DND-41 (cell line): ENCODE data around the gene DPH1.

Experiments used
- ATAC-seq: fragments of 200-7000 bp; cut with Tn5 transposase; 3 replicates; pipeline ENCODE4 v1.9.1; 2021; ENCODE audit warnings: low read depth; ENCODE audit not compliant: insufficient read depth
- DNase-seq: peaks from one replicate; pipeline ENCODE4 v3.0.0-alpha.2; 2020
- H2AFZ ChIP-seq: 2 replicates; pipeline ENCODE4 v1.6.0; 2012; ENCODE audit warnings: low read depth, low read length
- H3K27ac ChIP-seq: 2 replicates; pipeline ENCODE4 v1.5.1; 2012; ENCODE audit warnings: low read length, inconsistent platforms
- H3K27me3 ChIP-seq: fragments of 200-600 bp; sonication (generic); 2 replicates; pipeline ENCODE4 v1.6.0; 2012; ENCODE audit warnings: low read length, mild to moderate bottlenecking, inconsistent platforms; ENCODE audit not compliant: insufficient read depth, poor library complexity
- H3K36me3 ChIP-seq: 2 replicates; pipeline ENCODE4 v1.5.1; 2012; ENCODE audit warnings: low read length, inconsistent platforms; ENCODE audit not compliant: insufficient read depth
- H3K4me1 ChIP-seq: 2 replicates; pipeline ENCODE4 v1.5.1; 2012; ENCODE audit warnings: mild to moderate bottlenecking, low read length; ENCODE audit not compliant: insufficient read depth
- H3K4me2 ChIP-seq: 2 replicates; pipeline ENCODE4 v1.6.0; 2012; ENCODE audit warnings: mild to moderate bottlenecking, moderate library complexity, low read length, inconsistent platforms; ENCODE audit not compliant: insufficient read depth
- H3K4me3 ChIP-seq, 2 experiments: fragments of 200-600 bp in 1 of 2; shearing (Covaris generic) in 1 of 2; 2 replicates each; pipeline ENCODE4 v1.5.1; 2012 to 2016; ENCODE audit warnings: inconsistent platforms in 2 of 2, low read length in 2 of 2, mild to moderate bottlenecking in 2 of 2, low read depth in 1 of 2, moderate library complexity in 1 of 2
- H3K79me2 ChIP-seq: 2 replicates; pipeline ENCODE4 v1.6.0; 2012; ENCODE audit warnings: low read length, inconsistent platforms; ENCODE audit not compliant: insufficient read depth
- H3K9ac ChIP-seq: 2 replicates; pipeline ENCODE4 v1.6.0; 2012; ENCODE audit warnings: low read depth, mild to moderate bottlenecking, inconsistent platforms, low read length, moderate library complexity
- H3K9me3 ChIP-seq: 2 replicates; pipeline ENCODE4 v1.5.1; 2012; ENCODE audit warnings: low read length, moderate library complexity, mild to moderate bottlenecking, inconsistent platforms; ENCODE audit not compliant: insufficient read depth, severe bottlenecking
- H4K20me1 ChIP-seq: 2 replicates; pipeline ENCODE4 v1.6.0; 2012; ENCODE audit warnings: low read length; ENCODE audit not compliant: insufficient read depth
- CTCF ChIP-seq: IDR thresholded peaks from 2 replicates; pipeline ENCODE4 v1.5.1; 2012; ENCODE audit warnings: borderline replicate concordance, low read length, moderate library complexity, mild to moderate bottlenecking; ENCODE audit not compliant: poor library complexity, severe bottlenecking; ENCODE audit errors: extremely low read depth
- EZH2 ChIP-seq: IDR thresholded peaks from 3 replicates; pipeline ENCODE4 v1.6.1; 2012; ENCODE audit warnings: borderline replicate concordance, low read depth, mild to moderate bottlenecking, moderate library complexity, low read length, inconsistent platforms; ENCODE audit not compliant: severe bottlenecking

Gene DPH1

GRCh38 chr17:2051933-2052559 is 22.1 kb downstream of the DPH1 start:
- DNase-seq = no peak
- ATAC-seq = no peak
- Histone ChIP-seq H3K4me1 (peaks cover 70% of the 10 kb centered on the region), H4K20me1 (peaks cover 29% of the 10 kb centered on the region), H3K4me3 (no peak overlapping the region), H3K79me2 (no peaks in the 10 kb centered on the region), H3K9me3 (no peaks in the 10 kb centered on the region), H3K27ac (no peak overlapping the region), H3K9ac (no peak overlapping the region), H3K27me3 (peaks cover 39% of the 10 kb centered on the region), H3K4me2 (peak overlapping the region; percentile 46), H3K36me3 (no peaks in the 10 kb centered on the region), H2AFZ (no peak overlapping the region)
- TF ChIP-seq CTCF (no peak), EZH2 (peak; percentile 7)

DNA sequence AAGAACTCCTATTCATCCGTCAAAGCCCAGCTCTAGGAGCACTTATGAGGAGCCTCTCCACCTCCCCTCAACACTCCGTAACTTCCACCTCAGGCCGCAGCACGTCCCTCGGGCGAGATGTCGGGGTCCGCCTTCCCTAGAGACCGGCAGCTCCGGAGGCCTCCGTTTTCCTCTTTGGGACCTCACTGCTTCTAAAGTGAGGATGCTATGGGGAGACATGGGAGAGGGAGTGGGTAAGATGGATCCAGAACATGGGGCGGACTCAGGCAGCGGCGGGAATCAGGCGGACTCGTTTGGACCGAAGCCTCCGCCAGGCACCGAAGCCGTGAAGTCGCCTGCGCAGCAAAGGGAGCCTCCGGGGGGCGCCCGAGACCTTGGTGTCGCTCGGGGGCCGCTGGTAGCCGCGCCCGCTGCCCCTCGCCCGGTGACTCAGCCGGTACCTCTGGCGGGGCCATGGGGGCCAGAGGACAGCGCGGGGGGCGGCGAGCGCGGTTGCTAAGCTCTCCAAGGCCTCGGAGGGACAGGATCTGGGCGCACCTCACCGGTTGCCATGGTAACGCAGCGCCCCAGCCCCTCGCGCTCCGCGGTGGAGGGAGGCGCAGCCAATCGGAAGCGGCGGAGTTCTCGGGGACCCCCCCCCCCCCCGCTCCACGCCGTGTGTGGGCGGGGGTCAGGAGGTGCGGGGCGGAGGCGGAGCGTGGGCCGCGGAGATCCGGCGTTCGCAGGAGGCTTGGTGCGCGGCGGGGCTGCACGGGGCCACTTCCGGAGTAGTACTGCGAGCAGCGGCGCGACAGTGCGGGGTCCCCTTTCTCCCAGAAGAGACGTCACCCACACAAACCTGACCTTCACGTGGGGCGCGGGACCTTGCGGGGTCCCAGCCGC is 23.7 kb downstream of the DPH1 start:
- Histone ChIP-seq H3K27ac (no peak overlapping the region; the same call in 1 of the 2 replicates), H4K20me1 (peaks cover 29% of the 10 kb centered on the region), H3K27me3 (peaks cover 39% of the 10 kb centered on the region), H3K36me3 (no peaks in the 10 kb centered on the region), H3K9ac (peak overlapping the region; percentile 55; the same call in 1 of the 2 replicates), H3K4me3 (peak overlapping the region; percentile 30 to 65; a peak in 3 of 4 replicates), H3K4me2 (peak overlapping the region; percentile 99), H3K9me3 (no peaks in the 10 kb centered on the region), H3K79me2 (no peaks in the 10 kb centered on the region), H2AFZ (peak overlapping the region; percentile 49; the same call in 1 of the 2 replicates), H3K4me1 (peaks cover 68% of the 10 kb centered on the region)
- DNase-seq (peak; percentile 65), ATAC-seq (peak; percentile 39)
- TF ChIP-seq CTCF (peak; percentile 74), EZH2 (peak; percentile 60)

DNA sequence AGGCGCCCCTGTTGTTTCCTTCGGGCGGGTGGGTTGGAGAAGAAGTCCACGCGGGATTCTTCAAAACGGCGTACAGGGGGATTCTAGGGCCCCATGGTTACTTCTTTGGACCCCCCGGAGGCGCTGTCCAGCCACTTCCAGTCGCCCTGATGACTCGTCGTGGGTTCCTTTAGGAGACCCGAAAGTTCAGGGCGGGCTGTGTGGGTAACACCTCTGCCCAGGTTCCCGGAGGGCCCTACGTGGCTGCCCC is 24.2 kb downstream of the DPH1 start:
- no peak for ATAC-seq
- H3K9me3 ChIP-seq = no peaks in the 10 kb centered on the region
- H3K27me3 ChIP-seq = peaks cover 39% of the 10 kb centered on the region
- peak overlapping the region; percentile 99 for H3K4me2 ChIP-seq
- H2AFZ ChIP-seq = peak overlapping the region; percentile 49; the same call in 1 of the 2 replicates
- H3K4me1 ChIP-seq = peaks cover 63% of the 10 kb centered on the region
- H3K4me3 ChIP-seq = peak overlapping the region; percentile 30 to 65; a peak in 2 of 4 replicates
- TF ChIP-seq EZH2 (peak; percentile 7), CTCF (no peak)
- H3K27ac ChIP-seq = no peak overlapping the region
- no peak for DNase-seq
- no peaks in the 10 kb centered on the region for H3K79me2 ChIP-seq
- H3K9ac ChIP-seq = peak overlapping the region; percentile 55; the same call in 1 of the 2 replicates
- peaks cover 29% of the 10 kb centered on the region for H4K20me1 ChIP-seq
- H3K36me3 ChIP-seq = no peaks in the 10 kb centered on the region
